Progenitor cell of endocrine pancreas (in vitro differentiated cells): Measurements from ENCODE around the gene ZNF446. TPM values are rescaled to one million over a fixed set of nuclear protein-coding genes. Genes with fewer than 3 reads are reported as not detected.
A peak's percentile ranks its signal among the peaks of the same experiment; 100 is the strongest.
"Not testable (repeated sequence)": the region's sequence is repeated elsewhere in the genome, so short reads cannot be mapped to it uniquely, and the experiment has no call there.

Experiments used
- DNase-seq: peaks from one replicate; pipeline ENCODE4 v3.0.0; 2021; ENCODE audit warnings: low spot score; ENCODE audit not compliant: unreplicated experiment
- H3K27ac Mint-ChIP-seq: 2 replicates; pipeline ENCODE4 v1.8.0; 2021; ENCODE audit warnings: mild to moderate bottlenecking, moderate library complexity, mixed read lengths
- H3K27me3 Mint-ChIP-seq: 2 replicates; pipeline ENCODE4 v1.8.0; 2021; ENCODE audit warnings: mixed read lengths
- H3K36me3 Mint-ChIP-seq: 2 replicates; pipeline ENCODE4 v1.8.0; 2022; ENCODE audit warnings: mixed read lengths; ENCODE audit not compliant: insufficient read depth
- H3K4me1 Mint-ChIP-seq: 2 replicates; pipeline ENCODE4 v1.8.0; 2021; ENCODE audit warnings: low read depth, mixed read lengths
- H3K4me3 Mint-ChIP-seq: 2 replicates; pipeline ENCODE4 v1.8.0; 2021; ENCODE audit warnings: low read depth, mild to moderate bottlenecking, moderate library complexity, mixed read lengths
- H3K9me3 Mint-ChIP-seq: 2 replicates; pipeline ENCODE4 v1.8.0; 2021; ENCODE audit warnings: low read depth, mixed read lengths
- CTCF ChIP-seq: fragments of 200-600 bp; sonication (generic); IDR thresholded peaks from one replicate; pipeline ENCODE4 v1.5.0; 2021; ENCODE audit warnings: antibody characterized with exemption, mild to moderate bottlenecking; ENCODE audit not compliant: unreplicated experiment
- total RNA-seq: library from RNA; stranded (reverse); gene quantifications from 2 replicates; pipeline ENCODE4 v1.2.1, GENCODE V29; 2021

ZNF446 gene
- total RNA-seq, 1 donor from 2014 or later = 17.7 TPM

GRCh38 chr19:58468216-58468839, 7.8 kb upstream of the ZNF446 start:
- no peak for TF ChIP-seq CTCF
- Mint-ChIP-seq H3K36me3 (peaks cover 2% of the 10 kb centered on the region), H3K4me1 (peaks cover 15% of the 10 kb centered on the region), H3K27ac (peak overlapping the region; percentile 88), H3K4me3 (peak overlapping the region; percentile 78), H3K27me3 (no peaks in the 10 kb centered on the region), H3K9me3 (no peaks in the 10 kb centered on the region)
- DNase-seq = no peak

GRCh38 chr19:58469241-58470013, 6.7 kb upstream of the ZNF446 start:
- TF ChIP-seq CTCF = no peak
- Mint-ChIP-seq H3K4me3 (peak overlapping the region; percentile 78), H3K4me1 (peaks cover 15% of the 10 kb centered on the region), H3K36me3 (peaks cover 2% of the 10 kb centered on the region), H3K9me3 (no peaks in the 10 kb centered on the region), H3K27ac (no peak overlapping the region), H3K27me3 (no peaks in the 10 kb centered on the region)
- no peak for DNase-seq

- H3K27ac Mint-ChIP-seq, H3K4me3 Mint-ChIP-seq, H3K36me3 Mint-ChIP-seq, H3K9me3 Mint-ChIP-seq, DNase-seq, H3K27me3 Mint-ChIP-seq: not testable (repeated sequence)
- H3K4me1 Mint-ChIP-seq = peaks cover 18% of the 10 kb centered on the region
Measured at GRCh38 chr19:58470837-58471543, 5.2 kb upstream of the ZNF446 start.

GRCh38 chr19:58471736-58472135, 4.4 kb upstream of the ZNF446 start:
- TF ChIP-seq CTCF = no peak

GRCh38 chr19:58473775-58474174, 2.4 kb upstream of the ZNF446 start:
- Mint-ChIP-seq H3K4me1 (peaks cover 10% of the 10 kb centered on the region), H3K4me3 (no peak overlapping the region), H3K27me3 (no peaks in the 10 kb centered on the region), H3K27ac (no peak overlapping the region), H3K9me3 (no peaks in the 10 kb centered on the region), H3K36me3 (peaks cover 2% of the 10 kb centered on the region)
- no peak for TF ChIP-seq CTCF
- no peak for DNase-seq

More at GRCh38 chr19:58471736-58472135, 4.4 kb upstream of the ZNF446 start:
- no peak for DNase-seq
- H3K4me3 Mint-ChIP-seq = no peak overlapping the region
- peaks cover 19% of the 10 kb centered on the region for H3K4me1 Mint-ChIP-seq
- H3K27ac Mint-ChIP-seq = no peak overlapping the region
- no peaks in the 10 kb centered on the region for H3K27me3 Mint-ChIP-seq
- H3K9me3 Mint-ChIP-seq = no peaks in the 10 kb centered on the region
- H3K36me3 Mint-ChIP-seq = peaks cover 2% of the 10 kb centered on the region
